ENCODE results near the gene CHST3. TPM values are rescaled to one million over a fixed set of nuclear protein-coding genes. Genes with fewer than 3 reads are reported as not detected.

Gene CHST3
- total and polyA plus RNA-seq, 9 of the 15 experiments (the other 6 are each of a cell fraction or from before 2014, with no cell fraction given): 0.01 to 1.3 (median 0.15) TPM

GRCh38 chr10:71916827-71917226 is 47.4 kb upstream of the CHST3 start:
- no peak for FAIRE-seq
- no peaks in the 10 kb centered on the region; a peak in 1 of 5 replicates for H3K27me3 ChIP-seq (ENCODE audit: control insufficient read depth in 2 of 2, insufficient read depth in 2 of 2, low read length in 2 of 2)
- intact Hi-C loops (cut with micrococcal nuclease): no loop called here

More at GRCh38 chr10:71916827-71917226, 47.4 kb upstream of the CHST3 start:
- ChIA-PET CTCF (ENCODE audit: low intra/inter-chr PET ratio) (no interaction called here), POLR2A (no interaction called here)
- Histone ChIP-seq H3K36me3 (ENCODE audit: control insufficient read depth, insufficient read depth, low read length) (no peaks in the 10 kb centered on the region), H3K4me1 (replicated peaks in 1 of 2; ENCODE audit: control insufficient read depth in 2 of 2, insufficient read depth in 2 of 2, low read length in 2 of 2) (peaks cover 10 to 25% of the 10 kb centered on the region in 2 experiments), H3K9me3 (replicated peaks; ENCODE audit: control insufficient read depth, insufficient read depth, low read depth, low read length) (peaks cover 2% of the 10 kb centered on the region), H3K4me2 (ENCODE audit: insufficient read depth, low read length) (no peak overlapping the region), H3K79me2 (ENCODE audit: control insufficient read depth, insufficient read depth, low read length) (no peaks in the 10 kb centered on the region), H4K20me1 (replicated peaks; ENCODE audit: control insufficient read depth, insufficient read depth, low read length) (no peaks in the 10 kb centered on the region), H3K9me1 (ENCODE audit: control insufficient read depth, insufficient read depth, low read length) (no peaks in the 10 kb centered on the region), H3K27ac (ENCODE audit: extremely low read depth, low read depth, low read length) (no peak overlapping the region), H2AFZ (ENCODE audit: low read depth, low read length) (no peak overlapping the region), H3K4me3 (no peak overlapping the region), H3K9ac (ENCODE audit: insufficient read depth in 1 of 2, low read depth in 2 of 2, low read length in 2 of 2) (no peak overlapping the region)
- DNase-seq (ENCODE audit: extremely low read depth in 1 of 4, low spot score in 3 of 4) (no peak), ATAC-seq (no peak)
- TF ChIP-seq ZNF280B (CRISPR knock-in tag; IDR thresholded peaks at IDR 0.05): 0 out of 2 replicates have a peak, but pooled peaks have one; percentile 26
- TF ChIP-seq RFX7 (CRISPR knock-in tag; IDR thresholded peaks at IDR 0.05): no peak
- peak in 1 of 2 experiments; percentile 75; a peak in 1 of 3 replicates for TF ChIP-seq CBX3 (IDR thresholded peaks at IDR 0.05; ENCODE audit: borderline replicate concordance in 1 of 2, low read length in 2 of 2)
- no TSS peak for BruUV-seq (replicated peaks)
- in situ Hi-C loops (cut with MboI): no loop called here

All from K562 (cell line).